Activated CD8-positive, alpha-beta memory T cell treated with anti-CD3 and anti-CD28 coated beads, Interleukin-2, amount 50 U/mL, for 48 hours (primary cell): ENCODE results near the gene PATJ.
"Not testable (repeated sequence)": the region's sequence is repeated elsewhere in the genome, so short reads cannot be mapped to it uniquely, and the experiment has no call there.

ENCODE experiments used
- DNase-seq: peaks from one replicate; pipeline ENCODE4 v3.0.0-alpha.2; 2020

PATJ gene

DNA sequence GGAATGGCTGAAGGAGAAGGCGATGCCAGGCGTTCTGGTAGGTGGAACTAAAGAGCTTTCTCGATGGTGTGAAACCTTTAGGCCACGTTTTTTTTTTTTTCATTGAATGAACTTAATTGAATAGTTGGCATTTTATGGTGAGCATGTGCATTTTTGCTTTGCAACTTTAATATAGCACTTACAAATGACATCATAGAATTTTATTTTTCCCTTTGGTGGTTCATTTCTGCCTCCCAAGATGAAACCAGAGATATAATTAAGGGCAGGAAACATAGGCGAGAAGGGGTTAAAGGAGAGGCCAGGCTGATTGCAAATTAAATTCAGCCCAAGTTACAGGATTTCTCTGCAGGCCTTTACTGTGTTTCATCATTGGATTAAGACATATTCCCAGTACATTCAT lies 366.8 kb downstream of the PATJ start:
- no peak for DNase-seq

DNA sequence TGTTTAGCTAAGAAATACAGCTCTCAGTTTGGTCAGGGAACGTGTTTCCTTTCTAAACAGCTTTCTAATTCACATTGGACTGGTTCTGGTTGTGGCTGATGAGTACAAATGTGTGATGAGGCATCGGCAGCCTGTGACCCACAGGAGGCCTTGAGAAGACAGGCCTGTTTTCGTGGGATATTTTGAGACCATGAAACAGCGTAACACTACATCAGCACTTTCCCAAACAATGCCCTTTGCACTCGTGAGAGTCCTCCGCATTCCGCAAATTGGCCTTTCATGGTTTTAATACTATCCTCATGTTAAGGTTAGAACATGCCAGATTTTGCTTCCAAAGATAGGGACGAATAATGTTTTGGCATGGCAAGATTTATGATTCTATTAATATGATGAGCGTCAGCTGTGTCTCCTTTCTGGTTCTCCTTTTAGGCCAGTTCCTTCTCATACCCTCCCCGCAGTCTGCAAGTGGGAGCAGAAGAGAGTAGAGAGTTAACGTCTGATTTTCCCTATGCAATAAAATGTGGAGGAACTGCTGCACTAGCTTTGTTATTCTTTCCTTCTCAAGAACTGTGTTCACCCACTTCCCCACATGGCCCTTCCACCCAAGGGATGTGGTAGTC lies 368.0 kb downstream of the PATJ start:
- DNase-seq, result no peak

DNA sequence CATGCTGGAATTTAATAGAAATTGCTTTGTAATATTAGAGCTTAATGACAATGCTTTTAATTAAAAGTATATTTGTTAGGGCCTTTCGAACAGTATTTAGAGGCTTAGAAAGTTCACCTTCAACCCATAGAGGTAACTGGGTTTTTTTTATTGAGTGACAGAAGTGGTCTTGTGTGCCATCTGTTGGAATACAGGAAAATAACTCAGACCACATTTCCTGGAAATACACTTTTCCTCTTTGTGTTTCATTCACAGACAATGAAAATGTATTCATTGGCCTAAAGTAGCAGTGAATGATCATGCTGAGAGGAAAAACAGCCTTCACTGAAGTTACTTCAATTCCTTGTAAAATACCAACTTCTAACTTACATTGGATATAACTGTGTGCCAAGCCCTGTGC lies 368.8 kb downstream of the PATJ start:
- DNase-seq, result no peak

DNA sequence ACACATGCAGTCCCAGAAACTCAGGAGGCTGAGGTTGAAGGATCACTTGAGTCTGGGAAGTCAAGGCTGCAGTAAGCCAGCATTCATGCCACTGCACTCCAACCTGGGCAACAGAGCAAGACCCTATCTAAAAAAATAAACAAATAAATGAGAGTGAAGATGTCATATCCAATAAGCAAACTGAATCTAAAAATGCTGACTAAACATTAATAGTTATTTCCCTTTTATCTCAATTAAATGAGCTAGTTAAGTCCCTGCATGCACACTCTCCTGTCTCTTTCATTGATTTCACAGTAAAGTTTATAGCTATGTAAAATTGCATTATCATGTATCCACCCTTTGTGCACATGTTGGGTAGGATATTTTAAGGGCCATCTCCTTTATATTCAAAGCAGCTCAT lies 371.2 kb downstream of the PATJ start:
- DNase-seq, result no peak

GRCh38 chr1:62117018-62117750 lies 374.9 kb downstream of the PATJ start:
- no peak for DNase-seq

- DNase-seq, result no peak
Observed at GRCh38 chr1:62126579-62127290, 384.5 kb downstream of the PATJ start.

- DNase-seq, result no peak
Observed at GRCh38 chr1:62128745-62129144, 386.5 kb downstream of the PATJ start.

DNA sequence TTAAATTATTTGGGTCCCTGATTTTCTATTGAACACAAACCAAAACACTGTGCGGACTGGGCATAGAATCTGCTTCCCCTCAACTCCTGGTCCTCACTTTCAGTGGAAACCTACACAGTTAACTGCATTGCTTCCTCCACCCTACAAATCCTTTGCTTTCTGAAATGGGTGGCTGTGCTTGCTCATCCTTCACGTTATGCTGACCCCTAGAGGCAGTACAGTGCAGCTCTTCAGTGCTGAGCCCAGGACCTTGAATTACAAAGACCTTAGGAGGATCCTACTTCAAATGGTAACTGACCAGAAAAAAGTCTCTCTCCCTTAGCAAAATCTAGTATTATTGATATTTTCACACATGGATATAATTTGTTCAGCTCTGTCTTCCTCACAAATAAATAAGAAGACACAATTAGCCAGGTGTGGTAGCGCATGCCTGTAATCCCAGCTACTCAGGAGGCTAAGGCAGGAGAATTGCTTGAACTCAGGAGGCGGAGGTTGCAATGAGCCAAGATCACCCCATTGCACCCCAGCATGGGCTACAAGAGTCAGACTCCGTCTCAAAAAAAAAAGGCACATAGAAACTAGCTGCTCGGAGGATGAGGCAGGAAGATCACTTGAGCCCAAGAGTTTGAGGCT lies 388.9 kb downstream of the PATJ start:
- DNase-seq, result no peak

DNA sequence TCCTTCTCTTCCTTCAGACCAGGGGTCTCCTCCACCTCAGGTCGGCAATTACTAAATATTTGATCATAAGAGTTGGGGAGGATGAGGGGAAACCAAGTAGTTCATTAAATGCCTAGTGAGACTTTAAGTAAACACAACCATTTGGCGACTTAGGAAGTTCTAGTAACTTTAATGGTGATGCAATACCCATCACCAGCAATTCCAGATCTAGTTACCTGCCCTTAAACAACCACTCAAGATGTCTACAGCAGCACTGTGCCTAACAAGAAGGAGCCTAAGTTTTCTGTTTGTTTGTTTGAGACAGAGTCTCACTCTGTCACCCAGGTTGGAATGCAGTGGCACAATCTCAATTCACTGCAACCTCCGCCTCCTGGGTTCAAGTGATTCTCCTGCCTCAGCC lies 395.7 kb downstream of the PATJ start:
- no peak for DNase-seq

DNA sequence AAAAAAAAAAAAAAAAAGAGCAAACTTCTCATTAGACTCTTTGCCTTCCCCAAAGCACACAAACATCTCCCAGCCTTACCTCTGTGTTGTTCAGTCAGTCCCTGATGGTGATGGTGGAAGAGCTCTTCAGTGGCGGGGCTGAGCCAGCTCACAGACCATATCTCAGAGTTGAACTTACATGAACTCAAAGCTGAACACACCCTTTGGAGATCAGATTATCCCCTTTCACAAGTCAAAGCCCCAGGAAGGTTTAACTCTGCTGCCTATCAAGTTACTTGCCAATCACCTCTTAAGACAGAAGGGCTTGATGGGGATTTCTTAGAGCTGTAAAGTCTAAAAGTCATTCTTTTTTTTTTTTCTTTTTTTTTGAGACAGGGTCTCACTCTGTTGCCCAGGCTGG lies 397.1 kb downstream of the PATJ start:
- no peak for DNase-seq

GRCh38 chr1:62140666-62141065 lies 398.4 kb downstream of the PATJ start:
- DNase-seq, result no peak

GRCh38 chr1:62142496-62142895 lies 400.2 kb downstream of the PATJ start:
- DNase-seq, result no peak

GRCh38 chr1:62144238-62144831 lies 402.1 kb downstream of the PATJ start:
- no peak for DNase-seq

DNA sequence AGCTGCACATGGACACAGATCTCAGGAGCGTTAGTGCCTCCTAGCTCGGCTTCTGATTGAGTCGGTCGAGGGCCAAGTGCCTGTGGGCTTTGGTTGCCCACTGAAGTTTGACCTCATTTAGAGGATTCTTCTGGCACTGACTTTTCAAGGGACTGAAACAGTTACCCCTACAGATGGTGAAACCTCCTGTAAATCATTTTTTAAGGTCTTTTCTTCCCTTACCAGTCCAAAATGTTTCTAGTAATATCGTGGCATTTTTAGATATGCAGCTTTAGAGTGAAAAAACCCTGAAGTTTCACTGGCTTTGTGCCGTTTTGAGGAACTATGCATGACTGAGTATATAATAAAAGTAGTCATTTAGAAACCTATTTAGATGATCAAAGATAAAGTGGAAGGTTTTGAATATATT lies 417.7 kb downstream of the PATJ start:
- DNase-seq, result no peak

- no peak for DNase-seq
Observed at GRCh38 chr1:62161711-62162110, 419.4 kb downstream of the PATJ start.

GRCh38 chr1:62170380-62170779 lies 428.1 kb downstream of the PATJ start:
- DNase-seq, result not testable (repeated sequence)

DNA sequence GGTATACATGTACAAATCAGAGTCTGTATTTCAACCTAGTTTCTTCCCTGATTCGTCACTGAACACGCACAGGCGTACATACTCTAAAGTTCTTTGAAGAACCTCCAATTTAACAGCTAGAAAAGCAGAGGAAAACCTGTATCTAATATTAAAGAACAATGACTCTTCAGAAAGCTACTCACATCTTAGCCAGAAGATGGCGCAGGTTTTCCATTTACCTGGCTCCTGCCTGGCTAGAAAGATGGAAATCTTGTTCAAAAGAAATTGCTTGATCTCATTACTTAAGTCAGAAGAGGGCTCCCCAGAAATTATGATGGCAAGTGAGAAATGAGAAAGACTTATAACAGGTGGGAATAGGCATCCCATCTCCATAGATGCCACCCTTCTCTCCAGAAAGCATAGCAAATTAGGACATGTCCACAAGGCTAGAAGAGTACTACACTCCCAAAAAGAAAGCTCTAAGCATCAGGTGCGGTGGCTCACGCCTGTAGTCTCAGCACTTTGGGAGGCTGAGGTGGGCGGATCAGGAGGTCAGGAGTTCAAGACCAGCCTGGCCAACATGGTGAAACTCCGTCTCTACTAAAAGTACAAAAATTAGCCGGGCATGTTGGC lies 433.4 kb downstream of the PATJ start:
- DNase-seq, result no peak

DNA sequence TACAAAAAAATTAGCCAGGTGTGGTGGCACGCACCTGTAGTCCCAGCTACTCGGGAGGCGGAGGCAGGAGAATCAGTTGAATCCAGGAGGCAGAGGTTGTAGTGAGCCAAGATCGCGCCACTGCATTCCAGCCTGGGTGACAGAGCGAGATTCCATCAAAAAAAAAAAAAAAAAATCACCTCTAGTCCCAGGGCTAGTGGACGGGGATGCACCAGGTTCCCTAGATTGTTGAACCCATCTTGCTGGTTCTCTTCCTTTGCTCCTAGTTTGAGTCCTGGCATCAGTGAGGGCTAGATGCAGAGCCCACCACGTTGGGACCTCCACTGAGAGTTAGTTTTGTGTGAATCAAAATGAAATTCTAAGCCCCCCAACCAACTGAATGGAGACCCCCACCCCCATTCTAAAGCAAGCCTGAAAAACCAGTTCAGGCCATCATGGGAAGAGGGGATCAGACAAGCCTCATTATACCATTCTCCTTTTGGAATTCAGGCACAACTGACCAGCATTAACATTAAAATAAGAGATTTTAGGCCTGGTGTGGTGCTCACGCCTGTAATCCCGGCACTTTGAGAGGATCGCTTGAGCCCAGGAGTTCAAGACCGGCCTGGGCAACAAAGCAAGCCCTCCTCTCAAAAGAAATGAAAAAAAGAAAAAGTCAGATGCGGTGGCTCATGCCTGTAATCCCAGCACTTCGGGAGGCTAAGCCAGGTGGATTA lies 434.5 kb downstream of the PATJ start:
- no peak for DNase-seq

DNA sequence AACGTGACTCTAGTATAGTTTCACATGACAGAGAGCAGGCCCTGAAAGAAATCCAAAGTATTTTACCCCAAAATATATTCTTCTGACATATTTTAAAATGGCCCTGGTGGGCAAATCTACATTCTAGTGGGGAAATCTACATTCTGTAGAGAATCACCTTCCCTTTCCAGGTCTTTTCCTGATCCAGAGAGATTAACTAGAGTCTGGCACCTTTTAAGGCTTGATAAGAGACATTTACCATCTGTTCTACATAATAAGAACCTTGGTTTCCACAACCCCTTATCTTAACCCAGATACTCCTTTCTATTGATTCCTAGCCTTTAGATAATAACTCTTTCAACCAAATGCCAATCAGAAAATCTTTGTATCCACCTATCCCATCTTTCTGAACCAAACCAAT lies 435.3 kb downstream of the PATJ start:
- no peak for DNase-seq

GRCh38 chr1:62178372-62178771 lies 436.1 kb downstream of the PATJ start:
- no peak for DNase-seq

- not testable (repeated sequence) for DNase-seq
Observed at GRCh38 chr1:62180054-62180453, 437.8 kb downstream of the PATJ start.

DNA sequence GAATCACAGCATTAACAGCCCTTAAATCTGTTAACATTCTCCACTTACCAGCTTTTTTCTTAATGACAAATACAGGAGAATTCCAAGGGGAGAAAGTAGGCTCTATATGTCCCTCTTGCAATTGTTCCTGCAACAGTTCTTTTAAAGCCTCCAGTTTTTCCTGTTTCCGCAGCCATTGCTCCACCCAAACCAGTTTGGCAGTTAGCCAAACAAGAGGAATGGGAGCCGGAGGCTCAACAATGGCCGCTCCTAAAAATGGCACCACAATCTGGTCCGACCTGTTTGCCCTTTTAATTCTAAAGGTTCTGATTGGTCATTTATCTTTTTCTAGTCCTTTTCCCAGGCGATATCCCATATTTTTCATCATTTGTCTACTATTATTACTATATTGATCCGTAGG lies 438.4 kb downstream of the PATJ start:
- no peak for DNase-seq
